ENCODE measurements around the gene MSLN.

MSLN gene

GRCh38 chr16:776824-777223 lies 16.3 kb downstream of the MSLN start:
- DNase-seq (ENCODE audit: low spot score) = no peak

- no peak for DNase-seq (ENCODE audit: low spot score)
Observed at GRCh38 chr16:777826-778225, 17.3 kb downstream of the MSLN start.

GRCh38 chr16:778447-778846 lies 17.9 kb downstream of the MSLN start:
- no peak for DNase-seq (ENCODE audit: low spot score)

- DNase-seq (ENCODE audit: low spot score) = no peak
Observed at GRCh38 chr16:778909-779527, 18.5 kb downstream of the MSLN start.

GRCh38 chr16:779561-779960 lies 19.0 kb downstream of the MSLN start:
- no peak for DNase-seq (ENCODE audit: low spot score)

GRCh38 chr16:780296-780695 lies 19.8 kb downstream of the MSLN start:
- DNase-seq (ENCODE audit: low spot score) = no peak

- DNase-seq (ENCODE audit: low spot score) = no peak
Observed at GRCh38 chr16:781346-782010, 20.9 kb downstream of the MSLN start.

- DNase-seq (ENCODE audit: low spot score) = no peak
Observed at GRCh38 chr16:782258-782657, 21.7 kb downstream of the MSLN start.

GRCh38 chr16:782766-783403 lies 22.4 kb downstream of the MSLN start:
- DNase-seq (ENCODE audit: low spot score) = no peak

- no peak for DNase-seq (ENCODE audit: low spot score)
Observed at GRCh38 chr16:783404-784161, 23.0 kb downstream of the MSLN start.

GRCh38 chr16:784431-784830 lies 23.9 kb downstream of the MSLN start:
- no peak for DNase-seq (ENCODE audit: low spot score)

GRCh38 chr16:785563-786535 lies 25.3 kb downstream of the MSLN start:
- no peak for DNase-seq (ENCODE audit: low spot score)

GRCh38 chr16:787321-787966 lies 26.9 kb downstream of the MSLN start:
- peak; percentile 36 for DNase-seq (ENCODE audit: low spot score)

- DNase-seq (ENCODE audit: low spot score) = peak; percentile 33
Observed at GRCh38 chr16:787978-788398, 27.5 kb downstream of the MSLN start, which contains the start of gene RPUSD1. Gene RPUSD1, minus strand, starts transcription at chr16:788381. Its CDS starts 644 bp downstream, at chr16:787737.

GRCh38 chr16:788399-789126 lies 28.0 kb downstream of the MSLN start, which contains the start of gene CHTF18:
Gene CHTF18, plus strand, starts transcription at chr16:788620. Its CDS starts 65 bp downstream, at chr16:788685.
- peak; percentile 90 for DNase-seq (ENCODE audit: low spot score)

GRCh38 chr16:789191-789850 lies 28.8 kb downstream of the MSLN start:
- no peak for DNase-seq (ENCODE audit: low spot score)

GRCh38 chr16:790086-790485 lies 29.6 kb downstream of the MSLN start:
- no peak for DNase-seq (ENCODE audit: low spot score)

- no peak for DNase-seq (ENCODE audit: low spot score)
Observed at GRCh38 chr16:791131-791530, 30.6 kb downstream of the MSLN start.

GRCh38 chr16:792221-792995 lies 31.9 kb downstream of the MSLN start:
- no peak for DNase-seq (ENCODE audit: low spot score)
